Measurements from ENCODE around the gene UNC50. TPM values are rescaled to one million over a fixed set of nuclear protein-coding genes. Genes with fewer than 3 reads are reported as not detected.

Gene UNC50
- total and polyA plus RNA-seq, 2 donors, result 46.1 to 68.5 TPM

- WGBS, result 95% methylated on average over 1 of the region's 1 CpG
- no peaks in the 10 kb centered on the region for H3K9me3 ChIP-seq (ENCODE audit: control insufficient read depth in 2 of 2, insufficient read depth in 1 of 2, low read length in 1 of 2)
- DNase-seq (ENCODE audit: low read depth in 6 of 9, low spot score in 9 of 9), result no peak
- peaks cover 23 to 61% of the 10 kb centered on the region in 2 donors for H3K36me3 ChIP-seq (ENCODE audit: control insufficient read depth in 2 of 2, insufficient read depth in 2 of 2, low read length in 1 of 2)
- no peaks in the 10 kb centered on the region for H3K27me3 ChIP-seq (ENCODE audit: control insufficient read depth in 2 of 2, insufficient read depth in 1 of 2, low read length in 1 of 2)
- H3K27ac ChIP-seq (ENCODE audit: low read depth in 1 of 2, low read length in 1 of 2), result no peak overlapping the region
- H3K4me3 ChIP-seq (ENCODE audit: low read length in 2 of 2), result no peak overlapping the region
- H3K4me1 ChIP-seq (ENCODE audit: control insufficient read depth in 2 of 2, insufficient read depth in 2 of 2, low read length in 2 of 2), result no peaks in the 10 kb centered on the region
Observed at GRCh38 chr2:98598781-98599428, 9.5 kb upstream of the UNC50 start.

- Histone ChIP-seq H3K27ac (ENCODE audit: low read depth in 1 of 2, low read length in 1 of 2) (no peak overlapping the region), H3K4me3 (ENCODE audit: low read length in 2 of 2) (no peak overlapping the region), H3K36me3 (ENCODE audit: control insufficient read depth in 2 of 2, insufficient read depth in 2 of 2, low read length in 1 of 2) (peaks cover 23 to 70% of the 10 kb centered on the region in 2 donors), H3K9me3 (ENCODE audit: control insufficient read depth in 2 of 2, insufficient read depth in 1 of 2, low read length in 1 of 2) (no peaks in the 10 kb centered on the region), H3K27me3 (ENCODE audit: control insufficient read depth in 2 of 2, insufficient read depth in 1 of 2, low read length in 1 of 2) (no peaks in the 10 kb centered on the region), H3K4me1 (ENCODE audit: control insufficient read depth in 2 of 2, insufficient read depth in 2 of 2, low read length in 2 of 2) (peaks cover 0 to 1% of the 10 kb centered on the region in 2 donors)
- WGBS, result 97% methylated on average over 3 of the region's 3 CpGs
- peak in 2 of 9 donors; percentile 21 to 35 for DNase-seq (ENCODE audit: low read depth in 6 of 9, low spot score in 9 of 9)
Observed at GRCh38 chr2:98601532-98602132, 6.8 kb upstream of the UNC50 start.

- Histone ChIP-seq H3K9me3 (ENCODE audit: control insufficient read depth in 2 of 2, insufficient read depth in 1 of 2, low read length in 1 of 2) (no peaks in the 10 kb centered on the region), H3K27me3 (ENCODE audit: control insufficient read depth in 2 of 2, insufficient read depth in 1 of 2, low read length in 1 of 2) (no peaks in the 10 kb centered on the region), H3K27ac (ENCODE audit: low read depth in 1 of 2, low read length in 1 of 2) (no peak overlapping the region), H3K36me3 (ENCODE audit: control insufficient read depth in 2 of 2, insufficient read depth in 2 of 2, low read length in 1 of 2) (peaks cover 18 to 48% of the 10 kb centered on the region in 2 donors), H3K4me3 (ENCODE audit: low read length in 2 of 2) (no peak overlapping the region), H3K4me1 (ENCODE audit: control insufficient read depth in 2 of 2, insufficient read depth in 2 of 2, low read length in 2 of 2) (peaks cover 13 to 18% of the 10 kb centered on the region in 2 donors)
- 96% methylated on average over 2 of the region's 2 CpGs for WGBS
- DNase-seq (ENCODE audit: low read depth in 6 of 9, low spot score in 9 of 9), result no peak
Observed at GRCh38 chr2:98604547-98604946, 3.8 kb upstream of the UNC50 start.

GRCh38 chr2:98605076-98605475 is 3.3 kb upstream of the UNC50 start:
- Histone ChIP-seq H3K27ac (ENCODE audit: low read depth in 1 of 2, low read length in 1 of 2) (no peak overlapping the region), H3K9me3 (ENCODE audit: control insufficient read depth in 2 of 2, insufficient read depth in 1 of 2, low read length in 1 of 2) (no peaks in the 10 kb centered on the region), H3K4me1 (ENCODE audit: control insufficient read depth in 2 of 2, insufficient read depth in 2 of 2, low read length in 2 of 2) (peaks cover 17 to 23% of the 10 kb centered on the region in 2 donors), H3K27me3 (ENCODE audit: control insufficient read depth in 2 of 2, insufficient read depth in 1 of 2, low read length in 1 of 2) (no peaks in the 10 kb centered on the region), H3K36me3 (ENCODE audit: control insufficient read depth in 2 of 2, insufficient read depth in 2 of 2, low read length in 1 of 2) (peaks cover 12 to 42% of the 10 kb centered on the region in 2 donors), H3K4me3 (ENCODE audit: low read length in 2 of 2) (no peak overlapping the region)
- no peak for DNase-seq (ENCODE audit: low read depth in 6 of 9, low spot score in 9 of 9)
- WGBS, result 97% methylated on average over 3 of the region's 3 CpGs

GRCh38 chr2:98606431-98606830 is 2.0 kb upstream of the UNC50 start:
- H3K4me1 ChIP-seq (ENCODE audit: control insufficient read depth in 2 of 2, insufficient read depth in 2 of 2, low read length in 2 of 2), result peaks cover 24 to 28% of the 10 kb centered on the region in 2 donors
- no peaks in the 10 kb centered on the region for H3K9me3 ChIP-seq (ENCODE audit: control insufficient read depth in 2 of 2, insufficient read depth in 1 of 2, low read length in 1 of 2)
- 98% methylated on average over 7 of the region's 7 CpGs for WGBS
- H3K27me3 ChIP-seq (ENCODE audit: control insufficient read depth in 2 of 2, insufficient read depth in 1 of 2, low read length in 1 of 2), result no peaks in the 10 kb centered on the region
- DNase-seq (ENCODE audit: low read depth in 6 of 9, low spot score in 9 of 9), result no peak
- H3K36me3 ChIP-seq (ENCODE audit: control insufficient read depth in 2 of 2, insufficient read depth in 2 of 2, low read length in 1 of 2), result peaks cover 14 to 46% of the 10 kb centered on the region in 2 donors
- H3K4me3 ChIP-seq (ENCODE audit: low read length in 2 of 2), result no peak overlapping the region
- no peak overlapping the region for H3K27ac ChIP-seq (ENCODE audit: low read depth in 1 of 2, low read length in 1 of 2)

- peaks cover 24 to 28% of the 10 kb centered on the region in 2 donors for H3K4me1 ChIP-seq (ENCODE audit: control insufficient read depth in 2 of 2, insufficient read depth in 2 of 2, low read length in 2 of 2)
- peaks cover 10 to 44% of the 10 kb centered on the region in 2 donors for H3K36me3 ChIP-seq (ENCODE audit: control insufficient read depth in 2 of 2, insufficient read depth in 2 of 2, low read length in 1 of 2)
- peak overlapping the region; percentile 98 to 99 for H3K4me3 ChIP-seq (ENCODE audit: low read length in 2 of 2)
- no peaks in the 10 kb centered on the region for H3K27me3 ChIP-seq (ENCODE audit: control insufficient read depth in 2 of 2, insufficient read depth in 1 of 2, low read length in 1 of 2)
- no peak for DNase-seq (ENCODE audit: low read depth in 6 of 9, low spot score in 9 of 9)
- WGBS, result 56% methylated on average over 6 of the region's 6 CpGs
- no peak overlapping the region for H3K27ac ChIP-seq (ENCODE audit: low read depth in 1 of 2, low read length in 1 of 2)
- no peaks in the 10 kb centered on the region for H3K9me3 ChIP-seq (ENCODE audit: control insufficient read depth in 2 of 2, insufficient read depth in 1 of 2, low read length in 1 of 2)
Observed at GRCh38 chr2:98607104-98607503, 1.3 kb upstream of the UNC50 start.

GRCh38 chr2:98607741-98608115 is 661 bp upstream of the UNC50 start:
- no peak for DNase-seq (ENCODE audit: low read depth in 6 of 9, low spot score in 9 of 9)
- Histone ChIP-seq H3K4me1 (ENCODE audit: control insufficient read depth in 2 of 2, insufficient read depth in 2 of 2, low read length in 2 of 2) (peaks cover 24 to 28% of the 10 kb centered on the region in 2 donors), H3K9me3 (ENCODE audit: control insufficient read depth in 2 of 2, insufficient read depth in 1 of 2, low read length in 1 of 2) (no peaks in the 10 kb centered on the region), H3K27ac (ENCODE audit: low read depth in 1 of 2, low read length in 1 of 2) (peak overlapping the region; percentile 91 to 98), H3K36me3 (ENCODE audit: control insufficient read depth in 2 of 2, insufficient read depth in 2 of 2, low read length in 1 of 2) (peaks cover 6 to 44% of the 10 kb centered on the region in 2 donors), H3K4me3 (ENCODE audit: low read length in 2 of 2) (peak overlapping the region; percentile 98 to 99), H3K27me3 (ENCODE audit: control insufficient read depth in 2 of 2, insufficient read depth in 1 of 2, low read length in 1 of 2) (no peaks in the 10 kb centered on the region)
- WGBS, result 8% methylated on average over 7 of the region's 7 CpGs

GRCh38 chr2:98608962-98609604 is 694 bp downstream of the UNC50 start:
- Histone ChIP-seq H3K27me3 (ENCODE audit: control insufficient read depth in 2 of 2, insufficient read depth in 1 of 2, low read length in 1 of 2) (no peaks in the 10 kb centered on the region), H3K36me3 (ENCODE audit: control insufficient read depth in 2 of 2, insufficient read depth in 2 of 2, low read length in 1 of 2) (peaks cover 12 to 49% of the 10 kb centered on the region in 2 donors), H3K4me1 (ENCODE audit: control insufficient read depth in 2 of 2, insufficient read depth in 2 of 2, low read length in 2 of 2) (peaks cover 24 to 28% of the 10 kb centered on the region in 2 donors), H3K9me3 (ENCODE audit: control insufficient read depth in 2 of 2, insufficient read depth in 1 of 2, low read length in 1 of 2) (no peaks in the 10 kb centered on the region), H3K4me3 (ENCODE audit: low read length in 2 of 2) (peak overlapping the region; percentile 98 to 99), H3K27ac (ENCODE audit: low read depth in 1 of 2, low read length in 1 of 2) (peak overlapping the region; percentile 91 to 98)
- DNase-seq (ENCODE audit: low read depth in 6 of 9, low spot score in 9 of 9), result peak in 1 of 9 donors; percentile 35
- 7% methylated on average over 29 of the region's 29 CpGs for WGBS

Measured in thymus (tissue), 11 donors.